T-helper 2 cell treated with Interferon-gamma antibody and Interleukin-4, amounts not matched to agents 100 ng/mL and 5 ng/mL, for 36 hours (primary cell): ENCODE results near the gene CABS1. TPM values are rescaled to one million over a fixed set of nuclear protein-coding genes. Genes with fewer than 3 reads are reported as not detected.

ENCODE experiments used
- intact Hi-C: fragments of 100-400 bp; cut with micrococcal nuclease; formaldehyde crosslinking; loops from one replicate; pipeline ENCODE4 v1.15.1; 2023
- total RNA-seq: library from RNA; stranded (reverse); gene quantifications from 2 replicates; pipeline ENCODE4 v1.2.3, GENCODE V29; 2022

Gene CABS1
- total RNA-seq: not detected in 2 replicates

- intact Hi-C loops: no loop called here
Measured at GRCh38 chr4:70334681-70335080, at the start of gene CABS1. TSS of gene CABS1 (plus strand) at chr4:70334981. CDS start at chr4:70335040, 59 bp downstream.

- intact Hi-C loops: no loop called here
Measured at GRCh38 chr4:70288651-70289050, 46.1 kb upstream of the CABS1 start.

- intact Hi-C loops: no loop called here
Measured at GRCh38 chr4:70291341-70291740, 43.4 kb upstream of the CABS1 start.

- intact Hi-C loops: no loop called here
Measured at GRCh38 chr4:70297576-70297975, 37.2 kb upstream of the CABS1 start.

GRCh38 chr4:70298051-70298450, 36.7 kb upstream of the CABS1 start:
- intact Hi-C loops: no loop called here

- intact Hi-C loops: no loop called here
Measured at GRCh38 chr4:70299643-70300042, 35.1 kb upstream of the CABS1 start.

GRCh38 chr4:70300215-70300614, 34.6 kb upstream of the CABS1 start:
- intact Hi-C loops: no loop called here

- intact Hi-C loops: no loop called here
Measured at GRCh38 chr4:70303090-70303489, 31.7 kb upstream of the CABS1 start.

- intact Hi-C loops: no loop called here
Measured at GRCh38 chr4:70305601-70306000, 29.2 kb upstream of the CABS1 start.

- intact Hi-C loops: no loop called here
Measured at GRCh38 chr4:70306076-70306475, 28.7 kb upstream of the CABS1 start.

- intact Hi-C loops: no loop called here
Measured at GRCh38 chr4:70313736-70314135, 21.0 kb upstream of the CABS1 start.

- intact Hi-C loops: no loop called here
Measured at GRCh38 chr4:70315928-70316327, 18.9 kb upstream of the CABS1 start.

GRCh38 chr4:70326052-70326451, 8.7 kb upstream of the CABS1 start:
- intact Hi-C loops: no loop called here

GRCh38 chr4:70336043-70336442, 1.3 kb downstream of the CABS1 start:
- intact Hi-C loops: no loop called here

- intact Hi-C loops: no loop called here
Measured at GRCh38 chr4:70337886-70338420, 3.2 kb downstream of the CABS1 start.

GRCh38 chr4:70356185-70356584, 21.4 kb downstream of the CABS1 start:
- intact Hi-C loops: no loop called here

- intact Hi-C loops: no loop called here
Measured at GRCh38 chr4:70359115-70359661, 24.4 kb downstream of the CABS1 start.

- intact Hi-C loops: no loop called here
Measured at GRCh38 chr4:70360460-70360859, 25.7 kb downstream of the CABS1 start, which contains the start of gene SMR3A. TSS of gene SMR3A (plus strand) at chr4:70360760. CDS start at chr4:70362116, 1,356 bp downstream.

GRCh38 chr4:70364002-70364401, 29.2 kb downstream of the CABS1 start:
- intact Hi-C loops: no loop called here

GRCh38 chr4:70365479-70365878, 30.7 kb downstream of the CABS1 start:
- intact Hi-C loops: no loop called here

- intact Hi-C loops: no loop called here
Measured at GRCh38 chr4:70367813-70368212, 33.0 kb downstream of the CABS1 start.

- intact Hi-C loops: no loop called here
Measured at GRCh38 chr4:70371987-70372386, 37.2 kb downstream of the CABS1 start.

GRCh38 chr4:70372760-70373159, 38.0 kb downstream of the CABS1 start:
- intact Hi-C loops: no loop called here

- intact Hi-C loops: no loop called here
Measured at GRCh38 chr4:70380578-70380977, 45.8 kb downstream of the CABS1 start.
